PC-9 (cell line): ENCODE results near the gene USP17L22. TPM values are rescaled to one million over a fixed set of nuclear protein-coding genes. Genes with fewer than 3 reads are reported as not detected.
"Not testable (repeated sequence)": the region's sequence is repeated elsewhere in the genome, so short reads cannot be mapped to it uniquely, and the experiment has no call there.

Experiments used
- Bru-seq: library from RNA; stranded (reverse); fragments of 400-500 nt; gene quantifications from one replicate; lab custom pipeline; 2021; lab: Mats Ljungman, UMichigan
- BruChase-seq, 2 experiments: library from RNA; stranded (reverse); fragments of 400-500 nt; gene quantifications; one replicate each; lab custom pipeline; 2021; lab: Mats Ljungman, UMichigan
- BruUV-seq: library from RNA; stranded (reverse); fragments of 400-500 nt; replicated peaks from 2 replicates; lab custom pipeline; 2021; lab: Mats Ljungman, UMichigan
- CTCF ChIA-PET: fragments of 300-600 bp; sonication (Branson Sonifier 250); formaldehyde crosslinking; loops from one replicate; lab custom pipeline; 2022; ENCODE audit warnings: antibody characterized with exemption; lab: Charles Lee
- POLR2A ChIA-PET: fragments of 300-600 bp; sonication (Branson Sonifier 250); formaldehyde crosslinking; loops from one replicate; lab custom pipeline; 2022; ENCODE audit warnings: antibody characterized with exemption; ENCODE audit not compliant: unreplicated experiment; lab: Charles Lee
- DNase-seq, 2 experiments: peaks; one replicate each; pipeline versions ENCODE4 v3.0.0 to v3.0.0-alpha.2; 2015 to 2022; ENCODE audit warnings: mixed read lengths in 1 of 2
- H2AFZ ChIP-seq: fragments of 200-600 bp; sonication (generic); 2 replicates; pipeline ENCODE4 v1.8.1; 2017; ENCODE audit warnings: antibody characterized with exemption
- H3F3A ChIP-seq: fragments of 200-600 bp; sonication (generic); 2 replicates; pipeline ENCODE4 v1.8.1; 2017; ENCODE audit warnings: antibody characterized with exemption, mild to moderate bottlenecking, low read depth; ENCODE audit not compliant: insufficient read depth
- H3K27ac ChIP-seq: fragments of 200-600 bp; sonication (generic); 2 replicates; pipeline ENCODE4 v1.6.1; 2016; ENCODE audit warnings: mixed run types
- H3K27me3 ChIP-seq: fragments of 200-600 bp; sonication (generic); 2 replicates; pipeline ENCODE4 v1.6.1; 2016; ENCODE audit warnings: low read depth, mixed run types; ENCODE audit not compliant: insufficient read depth
- H3K36me3 ChIP-seq: fragments of 200-600 bp; sonication (generic); 2 replicates; pipeline ENCODE4 v1.6.1; 2016; ENCODE audit warnings: low read depth, mixed run types
- H3K4me1 ChIP-seq: fragments of 200-600 bp; sonication (generic); replicated peaks from 2 replicates; pipeline ENCODE4 v1.6.1; 2016; ENCODE audit warnings: mixed run types; ENCODE audit not compliant: insufficient read depth
- H3K4me2 ChIP-seq: fragments of 200-600 bp; sonication (generic); 2 replicates; pipeline ENCODE4 v1.6.1; 2017; ENCODE audit warnings: mixed run types
- H3K4me3 ChIP-seq: fragments of 200-600 bp; sonication (generic); 2 replicates; pipeline ENCODE4 v1.6.1; 2016; ENCODE audit warnings: mixed run types
- H3K79me2 ChIP-seq: fragments of 200-600 bp; sonication (generic); 2 replicates; pipeline ENCODE4 v1.6.1; 2017; ENCODE audit warnings: low read depth, mixed run types
- H3K9me2 ChIP-seq: fragments of 200-600 bp; sonication (generic); 2 replicates; pipeline ENCODE4 v1.8.1; 2017; ENCODE audit warnings: mild to moderate bottlenecking; ENCODE audit not compliant: insufficient read depth
- H3K9me3 ChIP-seq: fragments of 200-600 bp; sonication (generic); 2 replicates; pipeline ENCODE4 v1.8.1; 2016; ENCODE audit warnings: low read depth; ENCODE audit not compliant: insufficient read depth
- H4K20me1 ChIP-seq: fragments of 200-600 bp; sonication (generic); 2 replicates; pipeline ENCODE4 v1.8.1; 2017; ENCODE audit not compliant: insufficient read depth
- intact Hi-C: fragments of 100-400 bp; cut with micrococcal nuclease; formaldehyde crosslinking; loops from one replicate; pipeline ENCODE4 v1.10.0; 2022; ENCODE audit not compliant: unreplicated experiment
- long read RNA-seq: library from polyadenylated mRNA; stranded (forward); transcript quantifications from one replicate; pipeline ENCODE4 v2.0.0, GENCODE V29; 2022
- total RNA-seq: library from RNA; stranded (reverse); gene quantifications from 2 replicates; pipeline ENCODE4 v1.2.3, GENCODE V29; 2021

The USP17L22 gene
- not detected in 2 replicates for total RNA-seq
- not detected for Bru-seq, nascent RNA
- not detected for BruChase-seq, experiment 1, labeled RNA remaining after a 2-hour chase
- BruChase-seq, experiment 2, labeled RNA remaining after a 6-hour chase: not detected
- long read RNA-seq: 0 reads

- H3F3A ChIP-seq, H4K20me1 ChIP-seq, DNase-seq, H3K79me2 ChIP-seq, H3K4me1 ChIP-seq, H3K9me3 ChIP-seq, H2AFZ ChIP-seq, CTCF ChIA-PET, BruUV-seq, POLR2A ChIA-PET, H3K4me2 ChIP-seq, H3K27me3 ChIP-seq, H3K36me3 ChIP-seq, intact Hi-C loops, H3K9me2 ChIP-seq, H3K4me3 ChIP-seq, H3K27ac ChIP-seq: not testable (repeated sequence)
These were observed at the start of gene USP17L22 for GRCh38 chr4:9267319-9267718. TSS of gene USP17L22 (plus strand) at chr4:9267619. CDS start at chr4:9267619, 0 bp downstream.

DNA sequence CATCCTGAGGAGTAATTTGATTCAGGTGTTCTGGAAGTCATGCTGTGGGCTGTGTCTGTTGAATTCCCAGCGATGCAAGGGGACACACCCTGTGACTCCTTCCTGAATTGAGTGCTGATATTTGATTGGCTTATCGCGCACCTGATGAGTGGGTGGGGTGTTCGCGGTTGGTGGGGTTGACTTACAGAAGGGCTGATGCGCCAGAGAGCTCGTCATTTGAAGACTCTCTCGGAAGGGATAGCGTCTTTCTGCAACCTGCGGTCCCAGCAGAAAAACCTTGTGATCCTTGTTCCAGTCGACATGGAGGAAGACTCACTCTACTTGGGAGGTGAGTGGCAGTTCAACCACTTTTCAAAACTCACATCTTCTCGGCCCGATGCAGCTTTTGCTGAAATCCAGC is 47.6 kb upstream of the USP17L22 start, which contains the start of gene USP17L12:
USP17L12 (plus strand) TSS at position 301 of the 400 bp plus-strand sequence; CDS start at position 301, 0 bp downstream.
- H2AFZ ChIP-seq, H3K9me2 ChIP-seq, H3K27ac ChIP-seq, H3K9me3 ChIP-seq, H3F3A ChIP-seq, CTCF ChIA-PET, H4K20me1 ChIP-seq, H3K27me3 ChIP-seq, H3K4me3 ChIP-seq, DNase-seq, intact Hi-C loops, H3K79me2 ChIP-seq, H3K36me3 ChIP-seq, H3K4me1 ChIP-seq, POLR2A ChIA-PET, H3K4me2 ChIP-seq, BruUV-seq: not testable (repeated sequence)

DNA sequence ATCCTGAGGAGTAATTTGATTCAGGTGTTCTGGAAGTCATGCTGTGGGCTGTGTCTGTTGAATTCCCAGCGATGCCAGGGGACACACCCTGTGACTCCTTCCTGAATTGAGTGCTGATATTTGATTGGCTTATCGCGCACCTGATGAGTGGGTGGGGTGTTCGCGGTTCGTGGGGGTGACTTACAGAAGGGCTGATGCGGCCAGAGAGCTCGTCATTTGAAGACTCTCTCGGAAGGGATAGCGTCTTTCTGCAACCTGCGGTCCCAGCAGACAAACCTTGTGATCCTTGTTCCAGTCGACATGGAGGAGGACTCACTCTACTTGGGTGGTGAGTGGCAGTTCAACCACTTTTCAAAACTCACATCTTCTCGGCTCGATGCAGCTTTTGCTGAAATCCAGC is 42.8 kb upstream of the USP17L22 start, which contains the start of gene USP17L13:
USP17L13 (plus strand) TSS at position 301 of the 400 bp plus-strand sequence; CDS start at position 301, 0 bp downstream.
- CTCF ChIA-PET, POLR2A ChIA-PET, BruUV-seq, DNase-seq, H3K79me2 ChIP-seq, H3K4me3 ChIP-seq, H4K20me1 ChIP-seq, H3F3A ChIP-seq, H3K4me2 ChIP-seq, H3K27ac ChIP-seq, H3K27me3 ChIP-seq, H3K9me3 ChIP-seq, H3K9me2 ChIP-seq, H3K36me3 ChIP-seq, H3K4me1 ChIP-seq, intact Hi-C loops, H2AFZ ChIP-seq: not testable (repeated sequence)

DNA sequence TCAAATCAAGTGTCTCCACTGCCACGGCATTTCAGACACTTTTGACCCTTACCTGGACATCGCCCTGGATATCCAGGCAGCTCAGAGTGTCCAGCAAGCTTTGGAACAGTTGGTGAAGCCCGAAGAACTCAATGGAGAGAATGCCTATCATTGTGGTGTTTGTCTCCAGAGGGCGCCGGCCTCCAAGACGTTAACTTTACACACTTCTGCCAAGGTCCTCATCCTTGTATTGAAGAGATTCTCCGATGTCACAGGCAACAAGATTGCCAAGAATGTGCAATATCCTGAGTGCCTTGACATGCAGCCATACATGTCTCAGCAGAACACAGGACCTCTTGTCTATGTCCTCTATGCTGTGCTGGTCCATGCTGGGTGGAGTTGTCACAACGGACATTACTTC is 37.2 kb upstream of the USP17L22 start:
- H3F3A ChIP-seq, POLR2A ChIA-PET, H3K4me3 ChIP-seq, H2AFZ ChIP-seq, DNase-seq, H3K27me3 ChIP-seq, H3K9me2 ChIP-seq, H3K27ac ChIP-seq, intact Hi-C loops, H3K9me3 ChIP-seq, H3K4me2 ChIP-seq, BruUV-seq, H3K4me1 ChIP-seq, CTCF ChIA-PET, H4K20me1 ChIP-seq, H3K36me3 ChIP-seq, H3K79me2 ChIP-seq: not testable (repeated sequence)

GRCh38 chr4:9234085-9234484 is 33.3 kb upstream of the USP17L22 start, which contains the start of gene USP17L15:
TSS of gene USP17L15 (plus strand) at chr4:9234385. CDS start at chr4:9234385, 0 bp downstream.
- H2AFZ ChIP-seq, H3K9me3 ChIP-seq, DNase-seq, H3K4me1 ChIP-seq, H3K4me2 ChIP-seq, CTCF ChIA-PET, H3K27ac ChIP-seq, H3K27me3 ChIP-seq, intact Hi-C loops, H3K9me2 ChIP-seq, H3K79me2 ChIP-seq, H3K4me3 ChIP-seq, H4K20me1 ChIP-seq, BruUV-seq, H3K36me3 ChIP-seq, H3F3A ChIP-seq, POLR2A ChIA-PET: not testable (repeated sequence)

GRCh38 chr4:9238461-9238860 is 29.0 kb upstream of the USP17L22 start:
- H3F3A ChIP-seq, intact Hi-C loops, H3K79me2 ChIP-seq, H3K9me3 ChIP-seq, H3K36me3 ChIP-seq, POLR2A ChIA-PET, H3K9me2 ChIP-seq, H3K27ac ChIP-seq, H4K20me1 ChIP-seq, DNase-seq, H2AFZ ChIP-seq, H3K27me3 ChIP-seq, CTCF ChIA-PET, H3K4me2 ChIP-seq, H3K4me3 ChIP-seq, BruUV-seq, H3K4me1 ChIP-seq: not testable (repeated sequence)

DNA sequence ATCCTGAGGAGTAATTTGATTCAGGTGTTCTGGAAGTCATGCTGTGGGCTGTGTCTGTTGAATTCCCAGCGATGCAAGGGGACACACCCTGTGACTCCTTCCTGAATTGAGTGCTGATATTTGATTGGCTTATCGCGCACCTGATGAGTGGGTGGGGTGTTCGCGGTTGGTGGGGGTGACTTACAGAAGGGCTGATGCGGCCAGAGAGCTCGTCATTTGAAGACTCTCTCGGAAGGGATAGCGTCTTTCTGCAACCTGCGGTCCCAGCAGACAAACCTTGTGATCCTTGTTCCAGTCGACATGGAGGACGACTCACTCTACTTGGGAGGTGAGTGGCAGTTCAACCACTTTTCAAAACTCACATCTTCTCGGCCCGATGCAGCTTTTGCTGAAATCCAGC is 23.8 kb upstream of the USP17L22 start, which contains the start of gene USP17L17:
USP17L17 (plus strand) TSS at position 301 of the 400 bp plus-strand sequence; CDS start at position 301, 0 bp downstream.
- H3K36me3 ChIP-seq, intact Hi-C loops, H3K9me3 ChIP-seq, DNase-seq, H3F3A ChIP-seq, H3K4me1 ChIP-seq, H3K79me2 ChIP-seq, H3K9me2 ChIP-seq, H4K20me1 ChIP-seq, BruUV-seq, POLR2A ChIA-PET, H3K27ac ChIP-seq, H3K27me3 ChIP-seq, H3K4me2 ChIP-seq, CTCF ChIA-PET, H2AFZ ChIP-seq, H3K4me3 ChIP-seq: not testable (repeated sequence)
